K562 (cell line): ENCODE results near the gene PSMD10. TPM values are rescaled to one million over a fixed set of nuclear protein-coding genes. Genes with fewer than 3 reads are reported as not detected.
A peak's percentile ranks its signal among the peaks of the same experiment; 100 is the strongest.

ENCODE experiments used
- ATAC-seq: fragments of 200-7000 bp; cut with Tn5 transposase; 3 replicates; pipeline ENCODE4 v1.9.1; 2020; ENCODE audit warnings: moderate library complexity
- BruUV-seq: library from RNA; stranded (reverse); fragments of 400-500 nt; replicated peaks from 2 replicates; lab custom pipeline; 2021; lab: Mats Ljungman, UMichigan
- CTCF ChIA-PET: fragments of 300-600 bp; formaldehyde crosslinking; extraction: SDS; loops from one replicate; lab custom pipeline; 2021; ENCODE audit warnings: low intra/inter-chr PET ratio; lab: Yijun Ruan, JAX
- POLR2A ChIA-PET: fragments of 300-600, 350-650 bp; sonication (Branson Sonifier 250); formaldehyde crosslinking; extraction: SDS; loops from one replicate; lab custom pipeline; 2021; ENCODE audit warnings: antibody characterized with exemption, inconsistent platforms; lab: Yijun Ruan, JAX
- DNase-seq, 4 experiments: peaks; one replicate each; pipeline versions ENCODE4 v3.0.0 to v3.0.0-alpha.2; 2011 to 2018; ENCODE audit warnings: low spot score in 3 of 4, mixed read lengths in 3 of 4; ENCODE audit errors: extremely low read depth in 1 of 4
- FAIRE-seq: peaks from 2 replicates; lab custom pipeline; 2011; peaks lifted over from hg19 to GRCh38; lab: Jason Lieb, UNC
- H2AFZ ChIP-seq: 2 replicates; pipeline ENCODE4 v1.6.0; 2011; ENCODE audit warnings: low read depth, low read length, control low read depth, inconsistent platforms
- H3K27ac ChIP-seq: fragments of 200-600 bp; 3 replicates; pipeline ENCODE4 v1.8.0; 2011; ENCODE audit warnings: low read depth, mild to moderate bottlenecking, control low read depth, inconsistent platforms, low read length, moderate library complexity, mixed read lengths; ENCODE audit errors: extremely low read depth
- H3K27me3 ChIP-seq, 2 experiments: fragments of 300-600 bp in 1 of 2; 2 replicates in 1 of 2; 3 replicates in 1 of 2; pipeline versions ENCODE4 v1.6.0 to v1.8.0; 2011; ENCODE audit warnings: inconsistent platforms in 2 of 2, low read length in 2 of 2, mild to moderate bottlenecking in 1 of 2, mixed read lengths in 1 of 2, moderate library complexity in 1 of 2; ENCODE audit not compliant: control insufficient read depth in 2 of 2, insufficient read depth in 2 of 2
- H3K36me3 ChIP-seq: fragments of 300-600 bp; 3 replicates; pipeline ENCODE4 v1.8.0; 2011; ENCODE audit warnings: mild to moderate bottlenecking, low read length, inconsistent platforms; ENCODE audit not compliant: control insufficient read depth, insufficient read depth
- H3K4me1 ChIP-seq, 2 experiments: fragments of 200-600 bp in 1 of 2; replicated peaks in 1 of 2; 2 replicates in 1 of 2; 3 replicates in 1 of 2; pipeline versions ENCODE4 v1.5.1 to v1.8.0; 2011; ENCODE audit warnings: inconsistent platforms in 2 of 2, low read length in 2 of 2, mild to moderate bottlenecking in 1 of 2, mixed read lengths in 1 of 2, moderate library complexity in 1 of 2; ENCODE audit not compliant: control insufficient read depth in 2 of 2, insufficient read depth in 2 of 2
- H3K4me2 ChIP-seq: 2 replicates; pipeline ENCODE4 v1.6.1; 2011; ENCODE audit warnings: low read length, control low read depth, inconsistent platforms, mixed read lengths; ENCODE audit not compliant: insufficient read depth
- H3K4me3 ChIP-seq: fragments of 200-600 bp; sonication (generic), shearing (Covaris generic); 2 replicates; pipeline ENCODE4 v1.5.1; 2016; ENCODE audit warnings: control low read depth, inconsistent platforms
- H3K79me2 ChIP-seq: fragments of 200-600 bp; 3 replicates; pipeline ENCODE4 v1.8.0; 2011; ENCODE audit warnings: low read length, inconsistent platforms; ENCODE audit not compliant: control insufficient read depth, insufficient read depth
- H3K9ac ChIP-seq, 2 experiments: 2 replicates each; pipeline versions ENCODE4 v1.6.0 to v1.6.1; 2011; ENCODE audit warnings: low read depth in 2 of 2, low read length in 2 of 2, control low read depth in 1 of 2, inconsistent platforms in 1 of 2, mild to moderate bottlenecking in 1 of 2, mixed read lengths in 1 of 2; ENCODE audit not compliant: insufficient read depth in 1 of 2
- H3K9me1 ChIP-seq: one replicate; pipeline ENCODE4 v1.6.0; 2011; ENCODE audit warnings: inconsistent platforms, mild to moderate bottlenecking, low read length, moderate library complexity; ENCODE audit not compliant: control insufficient read depth, insufficient read depth
- H3K9me3 ChIP-seq: replicated peaks from 2 replicates; pipeline ENCODE4 v1.5.1; 2011; ENCODE audit warnings: low read depth, low read length, inconsistent platforms; ENCODE audit not compliant: control insufficient read depth, insufficient read depth
- H4K20me1 ChIP-seq: replicated peaks from 2 replicates; pipeline ENCODE4 v1.6.1; 2011; ENCODE audit warnings: low read length, inconsistent platforms, mixed read lengths; ENCODE audit not compliant: control insufficient read depth, insufficient read depth
- ATF3 ChIP-seq, 2 experiments: fragments of 450-650 bp in 1 of 2; sonication (generic) in 1 of 2; formaldehyde crosslinking in 1 of 2; IDR thresholded peaks in 1 of 2; conservative IDR thresholded peaks in 1 of 2; 2 replicates each; pipeline versions ENCODE4 v1.6.1 to v1.8.1; 2016 to 2023; ENCODE audit warnings: mild to moderate bottlenecking in 2 of 2, moderate library complexity in 2 of 2, inconsistent platforms in 1 of 2, missing genetic modification reagents in 1 of 2
- CCAR2 ChIP-seq: fragments of 200-400 bp; formaldehyde crosslinking; IDR thresholded peaks from 2 replicates; pipeline ENCODE4 v1.6.1; 2017; ENCODE audit warnings: mild to moderate bottlenecking, low read depth, low read length
- DACH1 ChIP-seq: fragments of 450-650 bp; IDR thresholded peaks from 2 replicates; pipeline ENCODE4 v1.6.1; 2018; ENCODE audit not compliant: partially characterized antibody
- GTF2E2 ChIP-seq: fragments of 200-800 bp; sonication (Bioruptor generic); IDR thresholded peaks from 2 replicates; pipeline ENCODE4 v1.6.1; 2016; ENCODE audit warnings: missing genetic modification characterization, missing compliant biosample characterization
- NFIC ChIP-seq: fragments of 450-650 bp; IDR thresholded peaks from 2 replicates; pipeline ENCODE4 v1.6.1; 2017; ENCODE audit warnings: mild to moderate bottlenecking, inconsistent platforms
- POLR2G ChIP-seq: fragments of 200-400 bp; formaldehyde crosslinking; IDR thresholded peaks from 2 replicates; pipeline ENCODE4 v1.6.1; 2017; ENCODE audit warnings: low read depth, mild to moderate bottlenecking, antibody characterized with exemption, low read length, moderate library complexity
- RB1 ChIP-seq: fragments of 450-650 bp; IDR thresholded peaks from 2 replicates; pipeline ENCODE4 v1.6.1; 2017; ENCODE audit warnings: low read depth, mild to moderate bottlenecking
- ZNF507 ChIP-seq: conservative IDR thresholded peaks from 2 replicates; pipeline ENCODE4 v1.6.1; 2017; ENCODE audit warnings: missing genetic modification characterization, missing compliant biosample characterization
- WGBS: fragments of 100-300 bp; shearing (Covaris generic); methylation state at CpG from one replicate; pipeline ENCODE4 v1.1.6; 2016; ENCODE audit warnings: low coverage, mixed read lengths; ENCODE audit not compliant: insufficient coverage; ENCODE audit errors: missing lambda C conversion rate; 5-methylcytosine and 5-hydroxymethylcytosine counted together
- in situ Hi-C: fragments of 300-500 bp; cut with MboI; formaldehyde crosslinking; loops from 4 replicates; pipeline ENCODE4 v1.15.0; 2018; ENCODE audit warnings: inconsistent platforms, mixed read lengths
- intact Hi-C: fragments of 100-400 bp; cut with micrococcal nuclease; formaldehyde crosslinking; loops from 2 replicates; pipeline ENCODE4 v1.14.2; 2022
- polyA plus RNA-seq, 8 experiments: library from polyadenylated mRNA; depleted of rRNA in 4 of 8; stranded (reverse) in 5 of 8; unstranded in 3 of 8; fragments of >200 nt; fragmentation: Nextera tagmentation in 2 of 8; fragmentation: Illumina TruSeq in 1 of 8; extraction: Ambion mirVana in 2 of 8; extraction: Trizol in 1 of 8; gene quantifications; 2 replicates each; pipeline versions ENCODE4 v1.2.1 to v1.2.3, GENCODE V29; 2011 to 2014; ENCODE audit warnings: inconsistent platforms in 1 of 8, missing spikeins in 1 of 8
- total RNA-seq, 7 experiments: library from RNA; depleted of rRNA in 6 of 7; stranded (reverse); fragments of >200 nt in 6 of 7; fragmentation: Illumina TruSeq in 2 of 7; extraction: Trizol in 2 of 7; gene quantifications; 2 replicates each; pipeline versions ENCODE4 v1.2.1 to v1.2.3, GENCODE V29; 2011 to 2021; ENCODE audit warnings: low replicate concordance in 1 of 7
- TF ChIP-seq, protein P1 (sequence below): sonication (generic); formaldehyde crosslinking; IDR thresholded peaks from 2 replicates; pipeline ENCODE4 v1.8.1; 2023; ENCODE audit warnings: mild to moderate bottlenecking, missing genetic modification reagents

The PSMD10 gene
- total and polyA plus RNA-seq, 9 of the 15 experiments (the other 6 are each of a cell fraction or from before 2014, with no cell fraction given), result 47.8 to 163 (median 70.4) TPM

DNA sequence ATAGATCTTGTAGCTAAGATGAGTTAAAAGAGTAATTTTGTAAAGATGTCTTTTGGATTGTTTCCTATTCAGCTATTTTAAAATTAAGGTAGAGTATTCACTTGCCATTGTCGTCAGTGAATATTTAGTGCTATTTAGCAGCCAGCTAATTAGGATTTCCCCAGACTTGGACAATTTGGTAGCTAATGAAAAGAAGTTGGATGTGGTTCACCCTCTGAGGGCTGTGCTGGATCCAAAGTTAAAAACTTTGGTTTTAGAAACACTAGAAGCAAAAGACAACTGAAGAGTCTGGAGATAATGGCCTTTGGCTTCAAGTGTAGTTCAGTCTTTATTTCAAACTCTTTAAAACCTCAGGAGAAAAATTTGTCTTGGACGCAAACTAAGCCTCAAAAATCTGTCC, 41.5 kb upstream of the PSMD10 start:
- intact Hi-C loops (no loop called here), in situ Hi-C loops (no loop called here)
- no peaks in the 10 kb centered on the region for H3K9me1 ChIP-seq
- H3K9me3 ChIP-seq, result no peaks in the 10 kb centered on the region
- DNase-seq (no peak), FAIRE-seq (no peak), ATAC-seq (no peak)
- BruUV-seq, result no TSS peak
- peaks cover 6% of the 10 kb centered on the region; the same call in 2 of the 3 replicates for H3K36me3 ChIP-seq
- no peaks in the 10 kb centered on the region for H3K27me3 ChIP-seq
- WGBS, result 84% methylated on average over 2 of the region's 2 CpGs
- H3K4me1 ChIP-seq, result peaks cover 0 to 2% of the 10 kb centered on the region in 2 experiments; a peak in 2 of 5 replicates
- POLR2A ChIA-PET, result no interaction called here
- TF ChIP-seq POLR2G (no peak), ATF3 (IDR thresholded peaks at IDR 0.05) (no peak), ATF3 (CRISPR knock-in tag; conservative IDR thresholded peaks at IDR 0.05) (no peak), RB1 (no peak)
- no peak overlapping the region for H3K4me2 ChIP-seq
- H3K9ac ChIP-seq, result no peak overlapping the region
- H2AFZ ChIP-seq, result no peak overlapping the region
- CTCF ChIA-PET, result no interaction called here
- no peaks in the 10 kb centered on the region for H3K79me2 ChIP-seq
- no peak overlapping the region for H3K27ac ChIP-seq
- no peaks in the 10 kb centered on the region for H4K20me1 ChIP-seq
- H3K4me3 ChIP-seq, result no peak overlapping the region

GRCh38 chrX:108132034-108132433, 40.7 kb upstream of the PSMD10 start:
- no TSS peak for BruUV-seq

More at GRCh38 chrX:108132034-108132433, 40.7 kb upstream of the PSMD10 start:
- CTCF ChIA-PET, result no interaction called here
- FAIRE-seq (no peak), DNase-seq (no peak), ATAC-seq (no peak)
- H3K27ac ChIP-seq, result no peak overlapping the region
- H3K27me3 ChIP-seq, result no peaks in the 10 kb centered on the region
- H3K36me3 ChIP-seq, result peaks cover 6% of the 10 kb centered on the region; the same call in 2 of the 3 replicates
- H3K9me3 ChIP-seq, result no peaks in the 10 kb centered on the region
- H3K79me2 ChIP-seq, result no peaks in the 10 kb centered on the region
- TF ChIP-seq, protein P1, sequence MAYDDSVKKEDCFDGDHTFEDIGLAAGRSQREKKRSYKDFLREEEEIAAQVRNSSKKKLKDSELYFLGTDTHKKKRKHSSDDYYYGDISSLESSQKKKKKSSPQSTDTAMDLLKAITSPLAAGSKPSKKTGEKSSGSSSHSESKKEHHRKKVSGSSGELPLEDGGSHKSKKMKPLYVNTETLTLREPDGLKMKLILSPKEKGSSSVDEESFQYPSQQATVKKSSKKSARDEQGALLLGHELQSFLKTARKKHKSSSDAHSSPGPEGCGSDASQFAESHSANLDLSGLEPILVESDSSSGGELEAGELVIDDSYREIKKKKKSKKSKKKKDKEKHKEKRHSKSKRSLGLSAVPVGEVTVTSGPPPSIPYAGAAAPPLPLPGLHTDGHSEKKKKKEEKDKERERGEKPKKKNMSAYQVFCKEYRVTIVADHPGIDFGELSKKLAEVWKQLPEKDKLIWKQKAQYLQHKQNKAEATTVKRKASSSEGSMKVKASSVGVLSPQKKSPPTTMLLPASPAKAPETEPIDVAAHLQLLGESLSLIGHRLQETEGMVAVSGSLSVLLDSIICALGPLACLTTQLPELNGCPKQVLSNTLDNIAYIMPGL (CRISPR knock-in tag), result no peak
- TF ChIP-seq DACH1 (no peak), CCAR2 (no peak), NFIC (peak; percentile 69), GTF2E2 (tag) (no peak), ZNF507 (tag) (no peak)
- no peak overlapping the region for H3K9ac ChIP-seq
- POLR2A ChIA-PET, result interaction anchor here (1.2 kb wide), 1 partner anchor 11 kb away, joined by 3 read pairs; no protein-coding TSS in a partner anchor
- in situ Hi-C loops (no loop called here), intact Hi-C loops (no loop called here)
- no peak overlapping the region for H2AFZ ChIP-seq
- no peak overlapping the region for H3K4me3 ChIP-seq
- H3K4me1 ChIP-seq, result peaks cover 0 to 2% of the 10 kb centered on the region in 2 experiments; a peak in 2 of 5 replicates
- WGBS, result 76% methylated on average over 4 of the region's 8 CpGs
- H3K9me1 ChIP-seq, result no peaks in the 10 kb centered on the region
- no peak overlapping the region for H3K4me2 ChIP-seq
- no peaks in the 10 kb centered on the region for H4K20me1 ChIP-seq
